HepG2 (cell line): ENCODE data around the gene KLB. TPM values are rescaled to one million over a fixed set of nuclear protein-coding genes. Genes with fewer than 3 reads are reported as not detected.
A peak's percentile ranks its signal among the peaks of the same experiment; 100 is the strongest.

Experiments
- ARNT ChIP-seq: fragments of 450-650 bp; IDR thresholded peaks from 2 replicates; pipeline ENCODE4 v1.6.1; 2017
- ELF1 ChIP-seq: sonication (generic); formaldehyde crosslinking; IDR thresholded peaks from 2 replicates; pipeline ENCODE4 v1.4.0; 2020; ENCODE audit warnings: missing genetic modification reagents
- ELF4 ChIP-seq: sonication (generic); formaldehyde crosslinking; IDR thresholded peaks from 2 replicates; pipeline ENCODE4 v1.5.0; 2020; ENCODE audit warnings: missing genetic modification reagents, mild to moderate bottlenecking, moderate library complexity, borderline replicate concordance
- JUN ChIP-seq: sonication (generic); formaldehyde crosslinking; IDR thresholded peaks from 2 replicates; pipeline ENCODE4 v1.4.0; 2020; ENCODE audit warnings: mild to moderate bottlenecking, missing genetic modification reagents
- MNT ChIP-seq: fragments of 450-650 bp; IDR thresholded peaks from 2 replicates; pipeline ENCODE4 v1.6.1; 2016
- SNAPC4 ChIP-seq: sonication (generic); formaldehyde crosslinking; IDR thresholded peaks from 2 replicates; pipeline ENCODE4 v1.4.0; 2020; ENCODE audit warnings: mild to moderate bottlenecking, missing genetic modification reagents
- STAT6 ChIP-seq: sonication (generic); formaldehyde crosslinking; IDR thresholded peaks from 2 replicates; pipeline ENCODE4 v1.4.0; 2020; ENCODE audit warnings: missing genetic modification reagents, mild to moderate bottlenecking, borderline replicate concordance
- ZBTB25 ChIP-seq: IDR thresholded peaks from 2 replicates; pipeline ENCODE4 v1.6.1; 2018; ENCODE audit warnings: missing genetic modification reagents
- ZNF17 ChIP-seq: sonication (generic); formaldehyde crosslinking; IDR thresholded peaks from 2 replicates; pipeline ENCODE4 v1.5.0; 2020; ENCODE audit warnings: mild to moderate bottlenecking, missing genetic modification reagents
- ZNF205 ChIP-seq: IDR thresholded peaks from 2 replicates; pipeline ENCODE4 v1.6.1; 2018; ENCODE audit warnings: missing biosample characterization, missing genetic modification reagents
- ZNF451 ChIP-seq: sonication (generic); formaldehyde crosslinking; IDR thresholded peaks from 2 replicates; pipeline ENCODE4 v1.5.0; 2020; ENCODE audit warnings: mild to moderate bottlenecking, missing genetic modification reagents
- ZSCAN20 ChIP-seq: sonication (generic); formaldehyde crosslinking; IDR thresholded peaks from 2 replicates; pipeline ENCODE4 v1.4.0; 2020; ENCODE audit warnings: missing genetic modification reagents, mild to moderate bottlenecking, borderline replicate concordance
- polyA plus RNA-seq, 8 experiments: library from polyadenylated mRNA; depleted of rRNA in 3 of 8; stranded (reverse) in 7 of 8; unstranded in 1 of 8; fragments of >200 nt; fragmentation: Illumina TruSeq in 4 of 8; extraction: Trizol in 4 of 8; gene quantifications; 2 replicates each; pipeline versions ENCODE4 v1.2.1 to v1.2.3, GENCODE V29; 2011 to 2016; ENCODE audit warnings: low read depth in 4 of 8, missing spikeins in 1 of 8, mixed read lengths in 1 of 8; ENCODE audit not compliant: insufficient read depth in 1 of 8
- total RNA-seq, 5 experiments: library from RNA; depleted of rRNA; stranded (reverse); fragments of >200 nt; fragmentation: Illumina TruSeq; extraction: Trizol; gene quantifications; 2 replicates each; pipeline ENCODE4 v1.2.3, GENCODE V29; 2016; ENCODE audit warnings: low read depth in 1 of 5
- TF ChIP-seq, protein P1 (sequence below), 2 experiments: sonication (generic) in 1 of 2; formaldehyde crosslinking in 1 of 2; IDR thresholded peaks; 2 replicates each; pipeline versions ENCODE4 v1.5.1 to v1.6.1; 2011 to 2020; ENCODE audit warnings: borderline replicate concordance in 1 of 2, low read depth in 1 of 2, low read length in 1 of 2, mild to moderate bottlenecking in 1 of 2, missing genetic modification reagents in 1 of 2, moderate library complexity in 1 of 2

KLB gene
- total and polyA plus RNA-seq, 2 of the 13 experiments (the other 11 are each of a cell fraction or from before 2014, with no cell fraction given) = 25.3 to 82.0 TPM

DNA sequence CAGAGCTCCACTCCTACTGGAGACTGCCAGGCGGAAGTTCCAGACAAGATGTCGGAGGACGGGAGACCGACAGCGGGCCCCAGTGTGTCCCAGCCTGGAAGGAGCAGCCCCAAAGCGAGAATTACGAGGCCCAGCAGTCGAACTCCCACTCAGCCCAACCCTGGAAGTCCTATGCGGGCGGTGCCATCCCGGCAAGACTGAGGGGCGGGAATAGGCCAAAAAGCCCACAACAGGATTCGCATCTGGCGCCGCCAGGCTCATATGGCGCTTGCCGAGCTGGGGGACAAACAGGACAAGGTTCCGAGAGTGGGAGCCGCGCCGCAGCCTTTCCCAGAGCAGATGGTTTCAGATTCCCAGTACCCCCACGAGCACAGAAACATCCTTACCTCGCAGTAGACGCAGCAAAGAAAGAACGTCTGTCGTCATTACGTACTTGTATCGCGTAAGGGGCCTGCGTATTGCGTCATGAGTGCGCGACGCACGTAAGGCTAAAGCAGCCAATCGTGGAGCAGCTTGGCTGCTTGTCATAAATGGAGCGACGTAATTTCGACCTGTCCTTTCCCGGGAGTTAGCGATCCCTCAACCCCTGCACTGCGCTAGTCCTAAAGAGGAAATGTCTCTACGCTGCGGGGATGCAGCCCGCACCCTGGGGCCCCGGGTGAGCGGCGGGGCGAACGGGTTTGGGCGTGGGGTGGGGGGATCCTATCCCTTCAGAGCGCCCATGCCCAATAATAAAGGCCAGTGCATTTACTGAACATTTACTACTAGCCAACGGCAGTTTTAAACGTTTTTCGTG lies 52.0 kb downstream of the KLB start, which contains the start of the genes LIAS and RPL9 (continued):
- no peak; the same call in 1 of the 2 replicates for TF ChIP-seq SNAPC4 (CRISPR knock-in tag)
- TF ChIP-seq STAT6 = no peak
- TF ChIP-seq ZNF205 (CRISPR knock-in tag) = peak; percentile 78; the same call in 1 of the 2 replicates
- no peak for TF ChIP-seq ZNF17 (CRISPR knock-in tag)
- peak; percentile 84 for TF ChIP-seq ELF4 (CRISPR knock-in tag)
- TF ChIP-seq ARNT = no peak
- no peak for TF ChIP-seq ZBTB25
- peak; percentile 62 for TF ChIP-seq MNT
- TF ChIP-seq JUN = peak; percentile 80; the same call in 1 of the 2 replicates
- TF ChIP-seq ZSCAN20 (CRISPR knock-in tag) = peak; percentile 60; the same call in 1 of the 2 replicates
- no peak; the same call in none of the 2 replicates for TF ChIP-seq ELF1 (CRISPR knock-in tag)
- TF ChIP-seq ZNF451 (CRISPR knock-in tag) = peak; percentile 39; the same call in 1 of the 2 replicates
- TF ChIP-seq, protein P1, sequence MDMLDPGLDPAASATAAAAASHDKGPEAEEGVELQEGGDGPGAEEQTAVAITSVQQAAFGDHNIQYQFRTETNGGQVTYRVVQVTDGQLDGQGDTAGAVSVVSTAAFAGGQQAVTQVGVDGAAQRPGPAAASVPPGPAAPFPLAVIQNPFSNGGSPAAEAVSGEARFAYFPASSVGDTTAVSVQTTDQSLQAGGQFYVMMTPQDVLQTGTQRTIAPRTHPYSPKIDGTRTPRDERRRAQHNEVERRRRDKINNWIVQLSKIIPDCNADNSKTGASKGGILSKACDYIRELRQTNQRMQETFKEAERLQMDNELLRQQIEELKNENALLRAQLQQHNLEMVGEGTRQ (IDR thresholded peaks at IDR 0.05; ENCODE audit: low read depth, low read length) = no peak
- TF ChIP-seq, protein P1 (CRISPR knock-in tag; IDR thresholded peaks at IDR 0.05; ENCODE audit: borderline replicate concordance) = peak; percentile 22; the same call in 1 of the 2 replicates
